SK-N-SH (cell line): ENCODE data around the gene PPM1F. TPM values are rescaled to one million over a fixed set of nuclear protein-coding genes. Genes with fewer than 3 reads are reported as not detected.

Experiments used
- CTCF ChIA-PET: fragments of 300-600, 350-600 bp; formaldehyde crosslinking; extraction: SDS; loops from one replicate; lab custom pipeline; 2021; lab: Yijun Ruan, JAX
- POLR2A ChIA-PET: fragments of 350-600 bp; sonication (Branson Sonifier 250); formaldehyde crosslinking; extraction: SDS; loops from one replicate; lab custom pipeline; 2020; ENCODE audit warnings: antibody characterized with exemption, inconsistent platforms; lab: Yijun Ruan, JAX
- DNase-seq: peaks from one replicate; pipeline ENCODE4 v3.0.0; 2012
- H2AFZ ChIP-seq: fragments of 200-600 bp; sonication (generic); 2 replicates; pipeline ENCODE4 v1.8.1; 2016; ENCODE audit warnings: antibody characterized with exemption, mild to moderate bottlenecking, low read depth
- H3F3A ChIP-seq: fragments of 200-600 bp; sonication (generic); replicated peaks from 2 replicates; pipeline ENCODE3; 2016; ENCODE audit warnings: antibody characterized with exemption, mild to moderate bottlenecking; ENCODE audit not compliant: insufficient read depth
- H3K27ac ChIP-seq, 2 experiments: fragments of 200-500 bp in 1 of 2; fragments of 200-600 bp in 1 of 2; sonication (Bioruptor generic) in 1 of 2; sonication (generic), shearing (Covaris generic) in 1 of 2; 2 replicates each; pipeline versions ENCODE4 v1.5.1 to v1.6.1; 2014 to 2016; ENCODE audit warnings: low read depth in 2 of 2, inconsistent platforms in 1 of 2, low read length in 1 of 2, mild to moderate bottlenecking in 1 of 2, mixed read lengths in 1 of 2
- H3K27me3 ChIP-seq: fragments of 200-600 bp; sonication (generic), shearing (Covaris generic); 2 replicates; pipeline ENCODE4 v1.6.1; 2016; ENCODE audit warnings: mixed run types; ENCODE audit not compliant: insufficient read depth
- H3K36me3 ChIP-seq, 2 experiments: fragments of 200-500 bp in 1 of 2; fragments of 200-600 bp in 1 of 2; sonication (Bioruptor generic) in 1 of 2; sonication (generic) in 1 of 2; replicated peaks in 1 of 2; 2 replicates each; pipeline versions ENCODE3 to v1.5.1; 2014 to 2016; ENCODE audit warnings: low read length in 1 of 2, mild to moderate bottlenecking in 1 of 2; ENCODE audit not compliant: insufficient read depth in 2 of 2, control insufficient read depth in 1 of 2
- H3K4me1 ChIP-seq, 2 experiments: fragments of 200-500 bp in 1 of 2; fragments of 200-600 bp in 1 of 2; sonication (Bioruptor generic) in 1 of 2; sonication (generic), shearing (Covaris generic) in 1 of 2; 2 replicates each; pipeline versions ENCODE4 v1.5.1 to v1.6.1; 2014 to 2016; ENCODE audit warnings: low read depth in 1 of 2, low read length in 1 of 2, mixed run types in 1 of 2; ENCODE audit not compliant: insufficient read depth in 2 of 2, control insufficient read depth in 1 of 2
- H3K4me2 ChIP-seq: fragments of 200-600 bp; sonication (generic), shearing (Covaris generic); 2 replicates; pipeline ENCODE4 v1.6.1; 2017; ENCODE audit warnings: mixed run types
- H3K4me3 ChIP-seq, 2 experiments: fragments of 200-500 bp in 1 of 2; fragments of 200-600 bp in 1 of 2; sonication (Bioruptor generic) in 1 of 2; sonication (generic), shearing (Covaris generic) in 1 of 2; 2 replicates each; pipeline versions ENCODE4 v1.5.1 to v1.8.1; 2014 to 2016; ENCODE audit warnings: low read depth in 2 of 2, inconsistent platforms in 1 of 2, low read length in 1 of 2, mild to moderate bottlenecking in 1 of 2, mixed read lengths in 1 of 2, moderate library complexity in 1 of 2
- H3K79me2 ChIP-seq: fragments of 200-600 bp; sonication (generic); 2 replicates; pipeline ENCODE4 v1.8.1; 2017; ENCODE audit warnings: mild to moderate bottlenecking; ENCODE audit not compliant: insufficient read depth
- H3K9ac ChIP-seq: fragments of 200-600 bp; sonication (generic); 2 replicates; pipeline ENCODE4 v1.6.1; 2017; ENCODE audit warnings: mixed run types
- H3K9me2 ChIP-seq: fragments of 200-600 bp; sonication (generic); 2 replicates; pipeline ENCODE4 v1.6.1; 2017; ENCODE audit warnings: mixed run types
- H3K9me3 ChIP-seq: fragments of 200-600 bp; sonication (generic); 2 replicates; pipeline ENCODE4 v1.6.1; 2017; ENCODE audit warnings: mixed run types, mild to moderate bottlenecking, moderate library complexity
- H4K20me1 ChIP-seq: fragments of 200-600 bp; sonication (generic); 2 replicates; pipeline ENCODE4 v1.6.1; 2017; ENCODE audit warnings: mild to moderate bottlenecking, mixed run types; ENCODE audit not compliant: insufficient read depth
- ELF1 ChIP-seq: IDR thresholded peaks from 2 replicates; pipeline ENCODE4 v1.4.0; 2012
- EP300 ChIP-seq, 2 experiments: IDR thresholded peaks; 2 replicates each; pipeline versions ENCODE4 v1.4.0 to v1.6.1; 2012; ENCODE audit warnings: borderline replicate concordance in 1 of 2, low read depth in 1 of 2, low read length in 1 of 2
- FOXM1 ChIP-seq: IDR thresholded peaks from 2 replicates; pipeline ENCODE4 v1.4.0; 2012; ENCODE audit warnings: low read depth, mild to moderate bottlenecking
- GABPA ChIP-seq: IDR thresholded peaks from 2 replicates; pipeline ENCODE4 v1.4.0; 2012; ENCODE audit warnings: low read depth, mild to moderate bottlenecking
- IRF3 ChIP-seq: fragments of 150-350 bp; IDR thresholded peaks from 2 replicates; pipeline ENCODE4 v1.6.1; 2016; ENCODE audit warnings: mild to moderate bottlenecking, low read depth, low read length
- MAX ChIP-seq: IDR thresholded peaks from 2 replicates; pipeline ENCODE4 v1.4.0; 2012; ENCODE audit warnings: low read depth
- NFIC ChIP-seq: IDR thresholded peaks from 2 replicates; pipeline ENCODE4 v1.4.0; 2012; ENCODE audit warnings: borderline replicate concordance
- NRF1 ChIP-seq: IDR thresholded peaks from 2 replicates; pipeline ENCODE4 v1.6.1; 2012; ENCODE audit warnings: low read depth, mild to moderate bottlenecking, low read length
- RAD21 ChIP-seq: IDR thresholded peaks from 2 replicates; pipeline ENCODE4 v1.6.1; 2012; ENCODE audit warnings: mild to moderate bottlenecking, low read length
- RCOR1 ChIP-seq: fragments of 150-350 bp; IDR thresholded peaks from 2 replicates; pipeline ENCODE4 v1.6.1; 2017; ENCODE audit warnings: antibody characterized with exemption, low read length
- REST ChIP-seq: IDR thresholded peaks from 2 replicates; pipeline ENCODE4 v1.6.1; 2012; ENCODE audit warnings: mild to moderate bottlenecking, low read depth, low read length, moderate library complexity
- SIN3A ChIP-seq: IDR thresholded peaks from 2 replicates; pipeline ENCODE4 v1.6.1; 2012; ENCODE audit warnings: low read depth, mild to moderate bottlenecking, low read length, moderate library complexity, borderline replicate concordance
- TAF1 ChIP-seq: IDR thresholded peaks from 2 replicates; pipeline ENCODE4 v1.6.1; 2012; ENCODE audit warnings: low read depth, mild to moderate bottlenecking, low read length, moderate library complexity, borderline replicate concordance
- TCF12 ChIP-seq: IDR thresholded peaks from 2 replicates; pipeline ENCODE4 v1.4.0; 2012
- TEAD4 ChIP-seq: IDR thresholded peaks from 2 replicates; pipeline ENCODE4 v1.4.0; 2012; ENCODE audit warnings: mild to moderate bottlenecking, borderline replicate concordance; ENCODE audit not compliant: insufficient read depth
- WGBS: methylation state at CpG from one replicate; pipeline ENCODE4 v1.1.6; 2017; ENCODE audit warnings: low lambda C conversion rate; 5-methylcytosine and 5-hydroxymethylcytosine counted together
- polyA plus RNA-seq, 3 experiments: library from polyadenylated mRNA; depleted of rRNA; stranded (reverse); fragments of >200 nt; gene quantifications; 2 replicates each; pipeline ENCODE4 v1.2.3, GENCODE V29; 2012

PPM1F gene
- polyA plus RNA-seq, 1 of the 3 experiments (the other 2 are of a cell fraction), result 29.6 TPM

GRCh38 chr22:21970037-21970799 is 17.6 kb upstream of the PPM1F start:
- peaks cover 33 to 74% of the 10 kb centered on the region in 2 experiments for H3K36me3 ChIP-seq
- H3K27ac ChIP-seq, result no peak overlapping the region
- H3K9me2 ChIP-seq, result no peaks in the 10 kb centered on the region
- POLR2A ChIA-PET, result no interaction called here
- no peak overlapping the region for H3K9ac ChIP-seq
- H3K4me1 ChIP-seq, result no peaks in the 10 kb centered on the region
- H3K27me3 ChIP-seq, result no peaks in the 10 kb centered on the region
- H3K4me2 ChIP-seq, result no peak overlapping the region
- no peak overlapping the region for H3K4me3 ChIP-seq
- peaks cover 6% of the 10 kb centered on the region; the same call in 1 of the 2 replicates for H3K79me2 ChIP-seq
- WGBS, result 91% methylated on average over 6 of the region's 19 CpGs
- TF ChIP-seq GABPA (no peak), NFIC (no peak), FOXM1 (no peak), RCOR1 (no peak), SIN3A (no peak), TCF12 (no peak), MAX (no peak), ELF1 (no peak), TAF1 (no peak), RAD21 (no peak), EP300 (IDR thresholded peaks at IDR 0.05; ENCODE audit: borderline replicate concordance in 1 of 2, low read depth in 1 of 2, low read length in 1 of 2) (no peak), REST (no peak), NRF1 (no peak), IRF3 (no peak), TEAD4 (no peak)
- 0 out of 2 replicates have a peak, but pooled peaks cover 1% of the 10 kb centered on the region for H4K20me1 ChIP-seq
- no peaks in the 10 kb centered on the region for H3K9me3 ChIP-seq
- no peaks in the 10 kb centered on the region for H3F3A ChIP-seq
- CTCF ChIA-PET, result interaction anchor here (2.6 to 5.5 kb wide), 2 partner anchors 17 to 33 kb away, joined by 18 to 36 read pairs; partner anchors contain the start of gene PPM1F
- no peak overlapping the region for H2AFZ ChIP-seq
- DNase-seq, result no peak
